GM12892 (cell line): Measurements from ENCODE around the gene ZFR2.

Source experiments
- DNase-seq: peaks from one replicate; pipeline ENCODE4 v3.0.0; 2011; ENCODE audit not compliant: insufficient read length
- FAIRE-seq: peaks from 2 replicates; lab custom pipeline; 2011; peaks lifted over from hg19 to GRCh38; lab: Jason Lieb, UNC
- POLR2A ChIP-seq: IDR thresholded peaks from 2 replicates; pipeline ENCODE4 v1.6.1; 2011; ENCODE audit warnings: low read depth, low read length, control low read depth
- POLR2AphosphoS5 ChIP-seq: IDR thresholded peaks from 2 replicates; pipeline ENCODE4 v1.6.1; 2011; ENCODE audit warnings: low read depth, low read length, control low read depth
- TAF1 ChIP-seq: IDR thresholded peaks from 2 replicates; pipeline ENCODE4 v1.6.1; 2011; ENCODE audit warnings: low read depth, mild to moderate bottlenecking, control low read depth, low read length, borderline replicate concordance

The ZFR2 gene

DNA sequence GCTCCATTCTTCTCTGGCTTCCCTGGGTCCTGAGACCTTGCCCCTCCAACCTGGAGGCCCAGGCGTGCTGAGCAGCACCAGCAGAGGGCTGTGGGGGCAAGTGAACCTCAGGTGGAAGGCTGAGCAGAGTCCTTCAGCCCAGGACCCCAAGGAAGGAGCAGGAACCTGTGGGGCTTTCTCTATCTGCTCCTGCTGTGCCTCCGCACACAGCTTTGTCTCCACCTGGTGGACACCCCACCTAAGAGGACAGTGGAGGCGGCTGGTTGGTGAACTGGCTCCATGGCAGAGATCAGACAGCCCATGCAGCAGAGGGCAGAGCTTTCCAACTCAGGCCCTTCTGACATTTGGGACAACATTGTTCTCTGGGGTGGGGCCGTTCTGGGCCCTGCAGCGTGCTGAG lies 19.7 kb downstream of the ZFR2 start:
- DNase-seq (peak; percentile 46), FAIRE-seq (no peak)
- no peak for TF ChIP-seq POLR2A
- no peak for TF ChIP-seq POLR2AphosphoS5
- no peak for TF ChIP-seq TAF1

DNA sequence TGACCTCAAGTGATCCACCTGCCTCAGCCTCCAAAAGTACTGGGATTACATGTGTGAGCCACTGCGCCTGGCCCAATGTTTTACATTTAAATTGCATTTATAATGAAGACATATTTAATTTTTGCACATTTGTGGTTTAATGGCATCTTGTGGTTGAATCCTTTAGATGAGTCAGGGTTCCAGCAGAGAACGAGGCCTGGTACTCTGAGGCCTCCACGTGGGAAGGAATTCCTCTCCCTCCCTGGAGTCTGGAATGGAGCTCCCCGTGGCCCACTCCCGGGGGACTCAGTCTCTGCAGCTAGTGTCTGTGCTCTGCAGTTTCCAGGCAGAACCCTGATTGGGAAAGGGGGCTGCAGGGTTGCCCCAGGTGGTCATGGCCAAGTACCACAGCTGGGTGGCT lies 24.2 kb downstream of the ZFR2 start:
- TF ChIP-seq POLR2A, result no peak
- no peak for TF ChIP-seq POLR2AphosphoS5
- TF ChIP-seq TAF1, result no peak
- DNase-seq, result no peak
- FAIRE-seq, result no peak

DNA sequence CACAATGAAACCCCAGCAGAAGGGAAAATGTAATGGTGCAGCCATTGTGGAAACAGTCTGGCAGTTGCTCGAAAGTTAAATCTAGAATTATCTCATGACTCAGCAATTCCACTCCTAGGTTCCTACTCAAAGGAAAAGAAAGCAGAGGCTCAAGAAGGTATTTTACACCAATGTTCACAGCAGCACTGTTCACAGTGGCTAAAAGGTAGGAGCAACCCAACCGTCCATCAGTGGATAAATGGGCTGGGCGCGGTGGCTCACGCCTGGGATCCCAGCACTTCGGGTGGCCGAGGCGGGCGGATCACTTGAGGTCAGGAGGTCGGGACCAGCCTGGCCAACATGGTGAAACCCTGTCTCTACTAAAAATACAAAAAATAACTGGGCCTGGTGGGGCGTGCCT lies 25.9 kb downstream of the ZFR2 start:
- no peak for TF ChIP-seq TAF1
- TF ChIP-seq POLR2AphosphoS5, result no peak
- TF ChIP-seq POLR2A, result no peak
- FAIRE-seq (no peak), DNase-seq (no peak)

DNA sequence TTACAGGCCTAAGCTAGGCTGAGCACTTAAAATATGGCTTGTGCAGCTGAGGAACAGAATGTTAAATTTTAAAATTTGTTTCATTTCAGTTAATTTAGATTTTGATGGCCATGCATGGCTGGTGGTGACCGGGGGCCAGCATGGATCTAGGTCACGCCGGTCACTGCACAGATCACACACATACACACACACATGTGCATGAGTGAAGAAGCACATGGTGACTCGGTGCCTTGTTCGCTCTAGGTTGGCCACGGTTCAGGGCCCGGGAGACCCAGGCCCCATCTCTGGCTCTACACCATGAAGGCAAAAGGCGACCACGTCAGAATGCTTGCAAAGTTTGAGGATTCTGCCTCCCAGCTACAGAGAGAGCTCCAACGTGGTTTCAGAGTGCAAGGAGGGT lies 28.0 kb downstream of the ZFR2 start:
- DNase-seq (no peak), FAIRE-seq (no peak)
- TF ChIP-seq POLR2A (no peak), POLR2AphosphoS5 (no peak), TAF1 (no peak)

DNA sequence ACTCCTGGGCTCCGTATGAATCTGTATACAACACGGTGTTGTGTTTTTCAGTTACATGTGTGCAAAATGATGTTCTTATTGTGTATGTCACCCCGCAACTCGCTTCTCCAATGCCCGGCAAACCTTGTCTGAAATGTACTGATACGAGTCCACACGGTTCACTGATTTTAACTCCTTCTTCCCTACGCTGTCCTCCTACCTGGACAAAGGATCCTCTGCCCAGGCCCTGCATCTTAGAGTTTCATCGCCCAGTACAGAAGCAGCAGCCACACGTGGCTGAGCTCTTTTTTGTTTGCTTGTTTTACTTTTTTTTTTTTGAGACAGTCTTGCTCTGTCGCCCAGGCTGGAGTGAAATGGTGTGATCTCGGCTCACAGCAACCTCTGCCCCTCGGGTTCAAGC lies 28.9 kb downstream of the ZFR2 start:
- TF ChIP-seq POLR2AphosphoS5 (no peak), TAF1 (no peak), POLR2A (no peak)
- no peak for FAIRE-seq

DNA sequence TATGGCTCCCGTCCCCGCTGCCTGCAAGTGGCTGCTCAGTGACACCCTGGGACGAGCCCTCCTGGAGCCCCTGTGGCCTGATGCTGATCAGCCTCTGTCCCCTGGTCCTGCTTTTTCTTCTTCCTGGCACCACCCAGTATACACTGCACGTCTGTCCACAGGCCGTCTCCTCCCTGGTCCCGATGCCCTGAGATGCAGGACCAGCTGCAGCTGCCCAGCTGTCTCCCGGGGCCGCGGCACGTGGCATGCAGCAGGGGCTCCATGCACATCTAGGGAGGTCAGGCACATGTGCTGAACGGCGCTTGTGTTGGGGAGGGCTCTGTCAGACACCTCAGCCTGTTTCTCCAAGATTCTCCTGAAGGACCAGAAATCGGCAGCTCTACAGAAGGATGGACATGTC lies 30.2 kb downstream of the ZFR2 start:
- no peak for FAIRE-seq
- no peak for TF ChIP-seq POLR2A
- TF ChIP-seq TAF1, result no peak
- no peak for TF ChIP-seq POLR2AphosphoS5
- no peak for DNase-seq

More for the DNA sequence above, 28.9 kb downstream of the ZFR2 start:
- DNase-seq, result no peak

DNA sequence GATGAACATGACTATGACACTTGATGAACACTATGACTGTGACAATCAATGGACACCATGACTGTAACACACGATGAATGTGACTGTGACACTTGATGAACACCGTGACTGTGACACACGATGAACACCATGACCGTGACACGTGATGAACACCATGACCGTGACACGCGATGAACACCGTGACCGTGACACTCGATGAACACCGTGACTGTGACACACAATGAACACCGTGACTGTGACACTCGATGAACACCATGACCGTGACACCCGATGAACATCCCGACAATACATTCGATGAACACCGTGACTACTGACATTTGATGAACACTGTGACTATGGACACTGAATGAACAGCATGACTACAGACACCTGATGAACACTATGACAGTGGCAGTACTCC lies 30.9 kb downstream of the ZFR2 start:
- DNase-seq (no peak), FAIRE-seq (peak; percentile 24)
- TF ChIP-seq POLR2A (no peak), POLR2AphosphoS5 (no peak), TAF1 (no peak)

DNA sequence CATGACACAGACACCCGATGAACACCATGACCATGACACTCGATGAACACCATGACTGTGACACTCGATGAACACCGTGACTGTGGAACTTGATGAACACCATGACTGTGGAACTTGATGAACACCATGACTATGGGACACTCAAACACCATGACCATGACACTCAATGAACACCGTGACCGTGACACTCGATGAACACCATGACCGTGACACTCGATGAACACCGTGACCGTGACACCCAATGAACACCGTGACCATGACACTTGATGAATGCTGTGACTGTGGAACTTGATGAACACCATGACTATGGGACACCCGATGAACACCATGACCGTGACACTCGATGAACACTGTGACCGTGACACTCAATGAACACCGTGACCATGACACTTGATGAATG lies 31.5 kb downstream of the ZFR2 start:
- TF ChIP-seq TAF1 (no peak), POLR2A (no peak), POLR2AphosphoS5 (no peak)
- DNase-seq (no peak), FAIRE-seq (no peak)

DNA sequence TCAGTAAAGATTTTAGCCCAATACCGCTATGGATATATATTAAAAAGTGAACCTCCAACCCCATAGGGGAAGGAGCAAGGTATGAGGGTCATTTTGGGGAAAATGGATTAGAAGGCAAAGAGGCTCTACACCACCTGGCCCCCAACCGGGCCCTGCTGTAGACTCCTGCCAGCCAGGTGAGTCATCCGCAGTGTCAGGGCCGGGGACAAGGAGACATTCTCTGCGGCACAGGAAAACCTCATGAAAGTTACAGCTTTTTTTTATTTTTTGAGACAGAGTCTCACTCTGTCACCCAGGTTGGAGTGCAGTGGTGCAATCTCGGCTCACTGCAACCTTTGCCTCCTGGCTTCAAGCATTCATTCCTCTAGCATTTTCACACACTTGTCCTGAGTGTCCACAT lies 32.0 kb downstream of the ZFR2 start:
- FAIRE-seq, result no peak
- TF ChIP-seq POLR2A, result no peak
- TF ChIP-seq TAF1, result no peak
- TF ChIP-seq POLR2AphosphoS5, result no peak
- no peak for DNase-seq

DNA sequence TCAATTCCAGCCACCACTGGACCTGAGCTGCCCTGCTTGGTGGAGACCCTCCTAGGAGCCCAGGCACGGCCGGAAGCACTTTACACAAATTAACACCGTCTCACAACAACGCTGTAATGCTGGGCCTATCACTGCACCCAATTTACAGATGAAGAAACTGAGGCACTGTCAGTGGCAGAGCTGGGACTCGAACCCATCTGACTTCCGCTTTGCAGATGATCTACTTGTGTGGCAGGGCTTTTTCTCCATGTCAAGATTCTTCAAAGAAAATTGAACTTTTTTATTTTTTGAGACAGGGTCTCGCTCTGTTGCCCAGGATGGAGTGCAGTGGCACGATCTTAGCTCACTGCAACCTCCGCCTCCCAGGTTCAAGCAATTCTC lies 33.8 kb downstream of the ZFR2 start:
- no peak for FAIRE-seq

DNA sequence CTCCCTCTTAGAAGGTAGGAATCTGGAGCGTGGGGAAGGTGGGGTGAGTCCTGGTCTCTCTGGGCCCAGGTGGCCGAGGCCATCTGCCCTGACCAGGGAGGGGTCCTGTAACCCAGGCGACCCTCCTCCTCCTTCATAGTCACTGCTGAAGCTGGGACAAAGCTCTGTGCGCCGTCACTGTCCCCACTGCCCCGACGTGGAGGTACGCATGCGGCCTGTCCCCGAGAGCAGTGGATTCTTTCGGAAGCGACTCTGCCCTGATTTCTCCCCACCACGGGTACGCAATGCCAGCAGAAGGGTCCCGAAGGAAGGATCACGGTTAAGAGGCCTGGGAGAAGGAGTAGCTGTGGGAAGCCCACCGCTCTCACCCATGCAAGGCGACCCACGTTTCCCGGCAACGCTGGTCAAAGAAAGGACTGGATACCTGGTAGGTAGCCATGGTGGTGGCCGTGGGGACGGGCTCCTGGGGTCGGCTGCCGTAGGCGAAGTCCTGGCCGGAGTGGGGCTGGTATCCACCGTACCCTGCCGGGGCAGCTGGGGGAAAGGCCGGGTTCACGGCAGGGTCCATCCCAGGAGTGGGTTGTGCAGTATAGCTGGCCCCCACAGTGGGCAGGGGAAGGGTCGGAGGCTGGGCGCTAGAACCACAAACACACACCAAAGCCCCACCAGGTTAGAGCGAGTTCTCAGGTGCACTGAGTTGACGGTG lies 34.3 kb downstream of the ZFR2 start:
- TF ChIP-seq POLR2A, result no peak
- DNase-seq (no peak), FAIRE-seq (no peak)

More for the DNA sequence above, 33.8 kb downstream of the ZFR2 start:
- DNase-seq, result no peak
- TF ChIP-seq POLR2AphosphoS5 (no peak), TAF1 (no peak)

DNA sequence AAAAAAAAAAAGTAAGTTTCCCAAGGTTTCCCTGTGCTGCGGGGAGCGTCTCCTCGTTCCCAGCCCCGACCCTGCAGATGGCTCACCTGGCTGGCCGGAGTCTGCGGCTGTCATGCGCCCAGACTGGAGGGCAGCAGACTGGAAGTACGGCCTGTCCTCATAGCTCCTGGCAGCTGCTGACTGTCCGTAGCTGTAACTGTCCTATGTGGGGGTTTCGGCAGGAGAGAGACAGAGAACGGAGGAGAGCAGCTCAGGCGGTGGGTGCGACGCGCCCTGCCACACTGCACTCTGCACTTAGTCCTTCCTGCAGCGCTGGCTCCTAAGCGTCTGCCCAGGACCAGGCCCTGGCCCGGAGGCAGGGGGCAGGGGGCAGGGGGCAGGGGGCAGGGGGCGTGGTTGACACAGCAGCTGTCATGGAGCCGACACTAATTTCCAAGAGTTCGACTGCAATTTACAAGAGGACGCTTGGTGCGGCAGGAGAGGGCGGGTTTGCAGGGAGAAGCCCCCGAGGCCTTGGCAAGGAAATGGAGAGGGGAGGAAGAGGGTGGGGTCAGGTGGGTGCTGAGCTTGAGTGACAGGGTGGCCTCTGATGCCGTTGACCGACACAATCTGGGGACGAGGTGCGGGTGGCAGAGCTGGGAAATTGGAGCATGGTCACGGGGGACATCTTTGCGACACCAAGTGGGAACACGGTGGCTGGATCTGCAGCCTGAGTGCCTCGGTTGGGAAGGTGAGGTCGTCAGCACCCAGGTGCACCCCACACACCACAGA lies 35.1 kb downstream of the ZFR2 start:
- FAIRE-seq, result no peak
- no peak for DNase-seq
- TF ChIP-seq TAF1 (no peak), POLR2AphosphoS5 (no peak), POLR2A (no peak)

DNA sequence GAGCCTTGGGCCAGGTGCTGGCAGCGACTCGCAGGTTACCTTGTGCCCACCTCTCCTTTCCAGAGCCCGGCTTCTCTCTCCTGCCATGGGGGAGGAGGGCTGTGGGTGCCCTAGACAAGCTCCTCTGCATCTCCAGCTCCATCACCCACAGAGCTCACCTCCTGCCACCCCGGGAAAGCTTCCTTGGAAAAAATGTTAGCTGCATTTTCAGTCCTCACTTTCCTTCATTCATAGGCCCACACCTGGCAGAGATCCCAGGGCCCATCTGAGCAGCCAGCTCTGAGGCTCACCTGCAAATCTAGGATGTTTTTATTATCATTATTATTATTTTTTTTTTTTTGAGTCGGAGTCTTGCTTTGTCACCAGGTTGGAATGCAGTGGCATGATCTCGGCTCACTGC lies 36.8 kb downstream of the ZFR2 start:
- no peak for FAIRE-seq
- TF ChIP-seq POLR2A, result no peak
- no peak for TF ChIP-seq TAF1
- no peak for TF ChIP-seq POLR2AphosphoS5
- DNase-seq, result no peak
